HepG2 (cell line): ENCODE results near the gene CETN2. TPM values are rescaled to one million over a fixed set of nuclear protein-coding genes. Genes with fewer than 3 reads are reported as not detected.

Source experiments
- ATAC-seq: fragments of 200-7000 bp; cut with Tn5 transposase; 3 replicates; pipeline ENCODE4 v1.9.1; 2020; ENCODE audit warnings: mild to moderate bottlenecking, moderate library complexity
- BruUV-seq: library from RNA; stranded (reverse); fragments of 400-500 nt; replicated peaks from 2 replicates; lab custom pipeline; 2021; lab: Mats Ljungman, UMichigan
- CTCF ChIA-PET: fragments of 300-600 bp; formaldehyde crosslinking; extraction: SDS; loops from one replicate; lab custom pipeline; 2021; ENCODE audit warnings: low total read pairs, inconsistent platforms, low intra/inter-chr PET ratio; lab: Yijun Ruan, JAX
- POLR2A ChIA-PET: fragments of 350-600 bp; sonication (Branson Sonifier 250); formaldehyde crosslinking; loops from one replicate; lab custom pipeline; 2020; ENCODE audit warnings: antibody characterized with exemption, inconsistent platforms; lab: Yijun Ruan, JAX
- DNase-seq: peaks from one replicate; pipeline ENCODE4 v3.0.0-alpha.2; 2015; ENCODE audit warnings: low spot score
- FAIRE-seq: peaks from 3 replicates; lab custom pipeline; 2011; peaks lifted over from hg19 to GRCh38; lab: Jason Lieb, UNC
- H2AFZ ChIP-seq: one replicate; pipeline ENCODE4 v1.6.1; 2011; ENCODE audit warnings: low read length, inconsistent platforms
- H3K27ac ChIP-seq: fragments of 300-600 bp; 3 replicates; pipeline ENCODE4 v1.8.0; 2011; ENCODE audit warnings: mixed run types, mild to moderate bottlenecking, mixed read lengths, low read length, inconsistent platforms; ENCODE audit not compliant: insufficient read depth; ENCODE audit errors: extremely low read length
- H3K27me3 ChIP-seq, 2 experiments: fragments of 200-600 bp in 1 of 2; 2 replicates in 1 of 2; 3 replicates in 1 of 2; pipeline versions ENCODE4 v1.6.0 to v1.8.0; 2011; ENCODE audit warnings: low read length in 2 of 2, mild to moderate bottlenecking in 2 of 2, moderate library complexity in 2 of 2, inconsistent platforms in 1 of 2; ENCODE audit not compliant: insufficient read depth in 2 of 2, control insufficient read depth in 1 of 2
- H3K36me3 ChIP-seq, 2 experiments: fragments of 200-600 bp in 1 of 2; replicated peaks in 1 of 2; 2 replicates in 1 of 2; 3 replicates in 1 of 2; pipeline versions ENCODE4 v1.5.1 to v1.8.0; 2011; ENCODE audit warnings: low read length in 2 of 2, inconsistent platforms in 1 of 2; ENCODE audit not compliant: insufficient read depth in 2 of 2, control insufficient read depth in 1 of 2
- H3K4me1 ChIP-seq: 2 replicates; pipeline ENCODE4 v1.5.1; 2012; ENCODE audit warnings: low read length, inconsistent platforms; ENCODE audit not compliant: insufficient read depth
- H3K4me2 ChIP-seq: 2 replicates; pipeline ENCODE4 v1.6.0; 2011; ENCODE audit warnings: low read depth, low read length, inconsistent platforms
- H3K4me3 ChIP-seq, 3 experiments: fragments of 200-600 bp in 1 of 3; sonication (generic), shearing (Covaris generic) in 1 of 3; replicated peaks in 1 of 3; 2 replicates each; pipeline ENCODE4 v1.5.1; 2011 to 2016; ENCODE audit warnings: low read length in 3 of 3, inconsistent platforms in 2 of 3, low read depth in 2 of 3, mild to moderate bottlenecking in 2 of 3, control low read depth in 1 of 3, mixed read lengths in 1 of 3; ENCODE audit not compliant: insufficient read depth in 1 of 3
- H3K79me2 ChIP-seq: one replicate; pipeline ENCODE4 v1.6.1; 2011; ENCODE audit warnings: low read length, inconsistent platforms; ENCODE audit not compliant: insufficient read depth
- H3K9ac ChIP-seq: 2 replicates; pipeline ENCODE4 v1.6.0; 2011; ENCODE audit warnings: mild to moderate bottlenecking, low read depth, low read length, inconsistent platforms; ENCODE audit not compliant: insufficient read depth
- H3K9me3 ChIP-seq: 2 replicates; pipeline ENCODE4 v1.5.1; 2012; ENCODE audit warnings: mild to moderate bottlenecking, low read length
- H4K20me1 ChIP-seq: 2 replicates; pipeline ENCODE4 v1.6.0; 2011; ENCODE audit warnings: inconsistent platforms, mild to moderate bottlenecking, low read length, moderate library complexity; ENCODE audit not compliant: insufficient read depth
- HNF4A ChIP-seq: sonication (generic); formaldehyde crosslinking; IDR thresholded peaks from 2 replicates; pipeline ENCODE4 v1.4.0; 2020; ENCODE audit warnings: missing genetic modification reagents
- NR2F1 ChIP-seq, 2 experiments: fragments of 450-650 bp in 1 of 2; formaldehyde crosslinking in 1 of 2; IDR thresholded peaks; 2 replicates each; pipeline versions ENCODE4 v1.5.0 to v1.6.1; 2016 to 2020; ENCODE audit warnings: mild to moderate bottlenecking in 1 of 2, missing compliant biosample characterization in 1 of 2, missing genetic modification reagents in 1 of 2, moderate library complexity in 1 of 2
- whole genome bisulfite sequencing: methylation state at CpG from one replicate; pipeline ENCODE4 v1.1.6; 2017; ENCODE audit warnings: low lambda C conversion rate; 5-methylcytosine and 5-hydroxymethylcytosine counted together
- in situ Hi-C: cut with HindIII; loops from 2 replicates; pipeline ENCODE4 v1.10.0; 2017; ENCODE audit warnings: low pct_unique_long_range_greater_than_20kb; ENCODE audit not compliant: extremely low pct_ligation_motif_present
- intact Hi-C: fragments of 100-400 bp; cut with micrococcal nuclease; formaldehyde crosslinking; loops from one replicate; pipeline ENCODE4 v1.10.0; 2022; ENCODE audit not compliant: unreplicated experiment
- polyA plus RNA-seq, 8 experiments: library from polyadenylated mRNA; depleted of rRNA in 3 of 8; stranded (reverse) in 7 of 8; unstranded in 1 of 8; fragments of >200 nt; fragmentation: Illumina TruSeq in 4 of 8; extraction: Trizol in 4 of 8; gene quantifications; 2 replicates each; pipeline versions ENCODE4 v1.2.1 to v1.2.3, GENCODE V29; 2011 to 2016; ENCODE audit warnings: low read depth in 4 of 8, missing spikeins in 1 of 8, mixed read lengths in 1 of 8; ENCODE audit not compliant: insufficient read depth in 1 of 8
- total RNA-seq, 5 experiments: library from RNA; depleted of rRNA; stranded (reverse); fragments of >200 nt; fragmentation: Illumina TruSeq; extraction: Trizol; gene quantifications; 2 replicates each; pipeline ENCODE4 v1.2.3, GENCODE V29; 2016; ENCODE audit warnings: low read depth in 1 of 5
- TF ChIP-seq, protein P1 (sequence below): IDR thresholded peaks from 2 replicates; pipeline ENCODE4 v1.6.1; 2016; ENCODE audit warnings: low read depth
- TF ChIP-seq, protein P2 (sequence below): sonication (generic); formaldehyde crosslinking; IDR thresholded peaks from 2 replicates; pipeline ENCODE4 v1.5.0; 2020; ENCODE audit warnings: mild to moderate bottlenecking, missing genetic modification reagents, moderate library complexity
- TF ChIP-seq, protein P3 (sequence below): sonication (generic); formaldehyde crosslinking; IDR thresholded peaks from 2 replicates; pipeline ENCODE4 v1.4.0; 2020; ENCODE audit warnings: mild to moderate bottlenecking, missing genetic modification reagents

CETN2 gene
- total and polyA plus RNA-seq, 2 of the 13 experiments (the other 11 are each of a cell fraction or from before 2014, with no cell fraction given): 17.2 to 85.4 TPM

DNA sequence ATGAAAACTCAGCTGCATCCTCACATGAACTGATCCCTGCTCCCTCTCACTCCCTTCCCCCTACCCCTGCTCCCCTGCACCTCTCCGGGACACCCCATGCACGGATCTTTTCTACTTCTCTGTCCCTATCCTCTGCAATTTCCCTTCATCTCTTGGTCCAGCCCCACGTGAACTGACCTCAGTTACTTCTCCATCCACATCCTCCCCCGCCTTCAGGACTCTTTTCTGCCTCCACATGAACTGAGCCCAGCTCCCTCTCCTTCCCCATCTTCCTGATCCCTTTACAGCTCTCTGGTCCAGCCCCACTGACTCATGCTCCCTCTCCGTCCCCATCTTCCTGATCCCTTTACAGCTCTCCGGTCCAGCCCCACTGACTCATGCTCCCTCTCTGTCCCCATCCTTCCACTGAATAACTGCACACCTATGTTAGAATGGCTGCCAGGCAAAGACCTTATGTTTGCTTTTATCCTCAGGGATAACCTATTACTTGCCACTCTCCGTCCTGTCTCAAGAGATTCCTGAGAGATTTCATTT is 5.6 kb downstream of the CETN2 start (continued):
- TF ChIP-seq, protein P1, sequence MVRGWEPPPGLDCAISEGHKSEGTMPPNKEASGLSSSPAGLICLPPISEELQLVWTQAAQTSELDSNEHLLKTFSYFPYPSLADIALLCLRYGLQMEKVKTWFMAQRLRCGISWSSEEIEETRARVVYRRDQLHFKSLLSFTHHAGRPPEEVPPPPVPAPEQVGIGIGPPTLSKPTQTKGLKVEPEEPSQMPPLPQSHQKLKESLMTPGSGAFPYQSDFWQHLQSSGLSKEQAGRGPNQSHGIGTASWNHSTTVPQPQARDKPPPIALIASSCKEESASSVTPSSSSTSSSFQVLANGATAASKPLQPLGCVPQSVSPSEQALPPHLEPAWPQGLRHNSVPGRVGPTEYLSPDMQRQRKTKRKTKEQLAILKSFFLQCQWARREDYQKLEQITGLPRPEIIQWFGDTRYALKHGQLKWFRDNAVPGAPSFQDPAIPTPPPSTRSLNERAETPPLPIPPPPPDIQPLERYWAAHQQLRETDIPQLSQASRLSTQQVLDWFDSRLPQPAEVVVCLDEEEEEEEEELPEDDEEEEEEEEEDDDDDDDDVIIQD (CRISPR knock-in tag): no peak

DNA sequence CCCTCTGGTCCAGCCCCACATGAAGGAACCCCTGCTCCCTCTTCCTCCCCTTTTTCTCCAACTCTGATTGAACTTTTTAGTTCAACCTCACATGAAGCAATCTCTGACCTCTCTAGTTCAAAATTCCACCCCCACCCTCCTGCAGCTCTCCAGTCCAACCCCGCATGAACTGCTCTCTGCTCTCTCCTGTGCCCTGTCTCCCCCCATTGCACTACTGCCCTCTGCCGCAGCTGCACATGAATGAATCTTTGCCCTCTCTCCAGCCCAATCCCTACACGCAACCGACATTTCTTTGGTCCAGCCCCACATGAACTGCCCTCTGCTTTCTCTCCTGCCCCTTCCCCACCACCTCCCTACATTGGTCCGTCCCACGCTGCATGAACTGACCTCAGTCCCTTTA is 6.9 kb downstream of the CETN2 start:
- in situ Hi-C loops (loop anchor here (25.0 kb wide), 2 partner anchors 186 to 1086 kb away; partner anchors contain the start of genes CNGA2 and GABRQ), intact Hi-C loops (no loop called here)
- DNase-seq: no peak
- BruUV-seq: no TSS peak
- ChIA-PET CTCF (no interaction called here), POLR2A (no interaction called here)
- Histone ChIP-seq H3K9ac (no peak overlapping the region), H3K27ac (no peak overlapping the region), H3K4me2 (no peak overlapping the region), H3K4me3 (no peak overlapping the region), H3K79me2 (no peaks in the 10 kb centered on the region), H2AFZ (no peak overlapping the region), H3K9me3 (no peaks in the 10 kb centered on the region), H3K36me3 (no peaks in the 10 kb centered on the region), H3K27me3 (no peaks in the 10 kb centered on the region), H3K4me1 (peaks cover 10% of the 10 kb centered on the region), H4K20me1 (no peaks in the 10 kb centered on the region)
- TF ChIP-seq, protein P2, sequence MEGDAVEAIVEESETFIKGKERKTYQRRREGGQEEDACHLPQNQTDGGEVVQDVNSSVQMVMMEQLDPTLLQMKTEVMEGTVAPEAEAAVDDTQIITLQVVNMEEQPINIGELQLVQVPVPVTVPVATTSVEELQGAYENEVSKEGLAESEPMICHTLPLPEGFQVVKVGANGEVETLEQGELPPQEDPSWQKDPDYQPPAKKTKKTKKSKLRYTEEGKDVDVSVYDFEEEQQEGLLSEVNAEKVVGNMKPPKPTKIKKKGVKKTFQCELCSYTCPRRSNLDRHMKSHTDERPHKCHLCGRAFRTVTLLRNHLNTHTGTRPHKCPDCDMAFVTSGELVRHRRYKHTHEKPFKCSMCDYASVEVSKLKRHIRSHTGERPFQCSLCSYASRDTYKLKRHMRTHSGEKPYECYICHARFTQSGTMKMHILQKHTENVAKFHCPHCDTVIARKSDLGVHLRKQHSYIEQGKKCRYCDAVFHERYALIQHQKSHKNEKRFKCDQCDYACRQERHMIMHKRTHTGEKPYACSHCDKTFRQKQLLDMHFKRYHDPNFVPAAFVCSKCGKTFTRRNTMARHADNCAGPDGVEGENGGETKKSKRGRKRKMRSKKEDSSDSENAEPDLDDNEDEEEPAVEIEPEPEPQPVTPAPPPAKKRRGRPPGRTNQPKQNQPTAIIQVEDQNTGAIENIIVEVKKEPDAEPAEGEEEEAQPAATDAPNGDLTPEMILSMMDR (CRISPR knock-in tag): peak; percentile 47
- TF ChIP-seq HNF4A (CRISPR knock-in tag) (0 out of 2 replicates have a peak, but pooled peaks have one; percentile 14), NR2F1 (CRISPR knock-in tag; IDR thresholded peaks at IDR 0.05) (0 out of 4 replicates have a peak, but pooled peaks of 1 of the 2 experiments have one; percentile 27)
- TF ChIP-seq, protein P3, sequence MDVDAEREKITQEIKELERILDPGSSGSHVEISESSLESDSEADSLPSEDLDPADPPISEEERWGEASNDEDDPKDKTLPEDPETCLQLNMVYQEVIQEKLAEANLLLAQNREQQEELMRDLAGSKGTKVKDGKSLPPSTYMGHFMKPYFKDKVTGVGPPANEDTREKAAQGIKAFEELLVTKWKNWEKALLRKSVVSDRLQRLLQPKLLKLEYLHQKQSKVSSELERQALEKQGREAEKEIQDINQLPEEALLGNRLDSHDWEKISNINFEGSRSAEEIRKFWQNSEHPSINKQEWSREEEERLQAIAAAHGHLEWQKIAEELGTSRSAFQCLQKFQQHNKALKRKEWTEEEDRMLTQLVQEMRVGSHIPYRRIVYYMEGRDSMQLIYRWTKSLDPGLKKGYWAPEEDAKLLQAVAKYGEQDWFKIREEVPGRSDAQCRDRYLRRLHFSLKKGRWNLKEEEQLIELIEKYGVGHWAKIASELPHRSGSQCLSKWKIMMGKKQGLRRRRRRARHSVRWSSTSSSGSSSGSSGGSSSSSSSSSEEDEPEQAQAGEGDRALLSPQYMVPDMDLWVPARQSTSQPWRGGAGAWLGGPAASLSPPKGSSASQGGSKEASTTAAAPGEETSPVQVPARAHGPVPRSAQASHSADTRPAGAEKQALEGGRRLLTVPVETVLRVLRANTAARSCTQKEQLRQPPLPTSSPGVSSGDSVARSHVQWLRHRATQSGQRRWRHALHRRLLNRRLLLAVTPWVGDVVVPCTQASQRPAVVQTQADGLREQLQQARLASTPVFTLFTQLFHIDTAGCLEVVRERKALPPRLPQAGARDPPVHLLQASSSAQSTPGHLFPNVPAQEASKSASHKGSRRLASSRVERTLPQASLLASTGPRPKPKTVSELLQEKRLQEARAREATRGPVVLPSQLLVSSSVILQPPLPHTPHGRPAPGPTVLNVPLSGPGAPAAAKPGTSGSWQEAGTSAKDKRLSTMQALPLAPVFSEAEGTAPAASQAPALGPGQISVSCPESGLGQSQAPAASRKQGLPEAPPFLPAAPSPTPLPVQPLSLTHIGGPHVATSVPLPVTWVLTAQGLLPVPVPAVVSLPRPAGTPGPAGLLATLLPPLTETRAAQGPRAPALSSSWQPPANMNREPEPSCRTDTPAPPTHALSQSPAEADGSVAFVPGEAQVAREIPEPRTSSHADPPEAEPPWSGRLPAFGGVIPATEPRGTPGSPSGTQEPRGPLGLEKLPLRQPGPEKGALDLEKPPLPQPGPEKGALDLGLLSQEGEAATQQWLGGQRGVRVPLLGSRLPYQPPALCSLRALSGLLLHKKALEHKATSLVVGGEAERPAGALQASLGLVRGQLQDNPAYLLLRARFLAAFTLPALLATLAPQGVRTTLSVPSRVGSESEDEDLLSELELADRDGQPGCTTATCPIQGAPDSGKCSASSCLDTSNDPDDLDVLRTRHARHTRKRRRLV: no peak
- no peak for FAIRE-seq
- peak; percentile 94 for ATAC-seq
- WGBS: 0% methylated on average over 6 of the region's 6 CpGs
